Stimulated activated naive B cell treated with anti-CD40 and anti-IgM and Interleukin-4, amounts not matched to agents 10 μg/mL and 1 μg/mL and 100 μg/mL, for 72 hours (primary cell): ENCODE data around the gene CFTR.
"Not testable (repeated sequence)": the region's sequence is repeated elsewhere in the genome, so short reads cannot be mapped to it uniquely, and the experiment has no call there.

Source experiments
- ATAC-seq, 2 donors: fragments of 150-1000 bp; cut with Tn5 transposase; replicated peaks; 2 replicates each; pipeline ENCODE4 v1.10.0; 2021; ENCODE audit warnings: moderate library complexity in 1 of 2
- DNase-seq: peaks from one replicate; pipeline ENCODE4 v3.0.0; 2021
- H3K27ac Mint-ChIP-seq: one replicate; pipeline ENCODE4 v1.8.0; 2022; ENCODE audit warnings: mild to moderate bottlenecking, mixed read lengths
- H3K27me3 Mint-ChIP-seq, 2 donors: one replicate each; pipeline ENCODE4 v1.8.0; 2022; ENCODE audit warnings: mixed read lengths in 2 of 2
- H3K36me3 Mint-ChIP-seq, 2 donors: one replicate each; pipeline ENCODE4 v1.8.0; 2022; ENCODE audit warnings: mixed read lengths in 2 of 2, mild to moderate bottlenecking in 1 of 2
- H3K4me1 Mint-ChIP-seq, 2 donors: one replicate each; pipeline ENCODE4 v1.8.0; 2022; ENCODE audit warnings: mixed read lengths in 2 of 2, mild to moderate bottlenecking in 1 of 2
- H3K4me3 Mint-ChIP-seq, 2 donors: one replicate each; pipeline ENCODE4 v1.8.0; 2022; ENCODE audit warnings: mild to moderate bottlenecking in 2 of 2, mixed read lengths in 2 of 2, moderate library complexity in 1 of 2
- H3K9me3 Mint-ChIP-seq, 2 donors: one replicate each; pipeline ENCODE4 v1.8.0; 2022; ENCODE audit warnings: mixed read lengths in 2 of 2, mild to moderate bottlenecking in 1 of 2

Gene CFTR

DNA sequence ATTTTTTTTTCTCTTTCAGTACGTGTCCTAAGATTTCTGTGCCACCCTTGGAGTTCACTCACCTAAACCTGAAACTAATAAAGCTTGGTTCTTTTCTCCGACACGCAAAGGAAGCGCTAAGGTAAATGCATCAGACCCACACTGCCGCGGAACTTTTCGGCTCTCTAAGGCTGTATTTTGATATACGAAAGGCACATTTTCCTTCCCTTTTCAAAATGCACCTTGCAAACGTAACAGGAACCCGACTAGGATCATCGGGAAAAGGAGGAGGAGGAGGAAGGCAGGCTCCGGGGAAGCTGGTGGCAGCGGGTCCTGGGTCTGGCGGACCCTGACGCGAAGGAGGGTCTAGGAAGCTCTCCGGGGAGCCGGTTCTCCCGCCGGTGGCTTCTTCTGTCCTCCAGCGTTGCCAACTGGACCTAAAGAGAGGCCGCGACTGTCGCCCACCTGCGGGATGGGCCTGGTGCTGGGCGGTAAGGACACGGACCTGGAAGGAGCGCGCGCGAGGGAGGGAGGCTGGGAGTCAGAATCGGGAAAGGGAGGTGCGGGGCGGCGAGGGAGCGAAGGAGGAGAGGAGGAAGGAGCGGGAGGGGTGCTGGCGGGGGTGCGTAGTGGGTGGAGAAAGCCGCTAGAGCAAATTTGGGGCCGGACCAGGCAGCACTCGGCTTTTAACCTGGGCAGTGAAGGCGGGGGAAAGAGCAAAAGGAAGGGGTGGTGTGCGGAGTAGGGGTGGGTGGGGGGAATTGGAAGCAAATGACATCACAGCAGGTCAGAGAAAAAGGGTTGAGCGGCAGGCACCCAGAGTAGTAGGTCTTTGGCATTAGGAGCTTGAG, at the start of gene CFTR:
CFTR (plus strand) TSS at position 801 of the 830 bp plus-strand sequence. CDS start 70 bp downstream, outside the sequence.
- Mint-ChIP-seq H3K4me1 (no peaks in the 10 kb centered on the region), H3K9me3 (no peaks in the 10 kb centered on the region), H3K4me3 (peak within 1 kb of the TSS in 1 of 2 donors; percentile 14), H3K27ac (no peak within 1 kb of the TSS), H3K36me3 (no peaks in the 10 kb centered on the region), H3K27me3 (peaks cover 23 to 24% of the 10 kb centered on the region in 2 donors)
- DNase-seq (no peak), ATAC-seq (no peak)

DNA sequence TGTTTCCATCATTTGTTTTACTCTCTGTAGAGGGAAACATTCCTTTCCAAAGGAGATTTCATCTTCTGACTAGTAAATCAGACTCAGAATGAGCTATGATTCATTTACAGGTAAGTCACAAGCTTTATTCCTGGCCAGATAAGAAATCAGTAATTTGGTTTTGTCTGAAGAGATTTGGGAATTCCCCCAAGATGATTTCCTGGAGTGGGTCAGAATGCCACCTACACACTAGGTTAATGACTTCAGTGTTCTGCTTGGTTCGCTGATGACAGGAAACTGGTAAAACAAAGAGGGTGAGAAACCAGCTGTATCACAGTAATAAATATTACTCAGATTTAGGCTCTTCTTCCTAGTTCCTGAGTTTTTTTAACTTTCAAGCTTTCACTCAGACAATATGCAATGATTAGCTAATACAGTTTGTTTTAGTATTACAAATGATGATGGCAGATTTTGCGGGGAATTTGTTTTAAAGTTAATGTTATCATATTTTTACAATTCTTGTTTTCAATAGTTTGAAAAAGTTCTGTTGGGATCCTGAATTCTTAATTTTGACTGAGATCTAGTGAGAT, 44.3 kb upstream of the CFTR start:
- no peak for DNase-seq
- ATAC-seq: peak; percentile 82 to 95

DNA sequence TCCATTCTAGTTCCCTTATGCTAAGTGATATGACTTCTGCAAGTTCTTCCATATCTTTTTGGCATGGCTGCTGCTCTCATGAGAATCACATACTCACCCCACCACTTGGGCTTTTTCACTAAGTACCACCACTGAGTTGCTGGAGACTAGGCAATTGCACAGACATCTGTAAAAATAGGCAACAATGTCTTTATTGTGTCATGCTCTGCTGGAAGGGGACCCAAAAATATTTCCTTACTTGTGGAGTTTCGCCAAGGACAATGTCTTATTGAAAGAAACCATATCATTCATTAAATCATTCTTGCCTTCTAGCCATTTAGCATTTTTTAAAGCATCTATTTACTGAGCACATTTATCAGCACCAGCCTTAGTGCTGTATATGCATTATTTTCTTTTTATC, 35.2 kb upstream of the CFTR start:
- Mint-ChIP-seq H3K27me3 (no peaks in the 10 kb centered on the region), H3K4me3 (no peak overlapping the region), H3K9me3 (peaks cover 4 to 7% of the 10 kb centered on the region in 2 donors), H3K4me1 (no peaks in the 10 kb centered on the region), H3K27ac (no peak overlapping the region), H3K36me3 (no peaks in the 10 kb centered on the region)
- DNase-seq (no peak), ATAC-seq (no peak)

More for the DNA sequence above, 44.3 kb upstream of the CFTR start:
- Mint-ChIP-seq H3K4me3 (no peak overlapping the region), H3K4me1 (no peaks in the 10 kb centered on the region), H3K9me3 (no peaks in the 10 kb centered on the region), H3K36me3 (no peaks in the 10 kb centered on the region), H3K27me3 (no peaks in the 10 kb centered on the region), H3K27ac (no peak overlapping the region)

DNA sequence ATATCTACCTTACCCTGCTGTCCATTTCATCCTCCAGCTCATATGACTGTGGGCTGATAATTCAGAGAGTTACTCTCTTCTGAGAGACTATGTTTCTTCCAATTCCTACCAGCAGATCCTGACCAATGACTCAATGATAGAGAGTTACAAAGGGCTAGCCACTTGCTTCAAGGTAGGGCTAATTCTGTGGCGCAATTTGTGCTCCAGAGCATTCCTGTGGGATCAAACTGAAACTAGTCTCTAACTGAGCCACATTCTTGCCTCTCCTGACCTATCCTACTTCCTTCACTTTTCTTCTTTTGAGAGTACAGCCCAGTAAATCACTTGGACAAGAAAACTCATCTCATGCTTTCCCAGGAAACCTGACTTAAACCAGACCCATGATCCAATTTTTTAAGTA, 34.6 kb upstream of the CFTR start:
- H3K9me3 Mint-ChIP-seq: peaks cover 10 to 11% of the 10 kb centered on the region in 2 donors
- no peak for DNase-seq
- no peaks in the 10 kb centered on the region for H3K36me3 Mint-ChIP-seq
- no peak overlapping the region for H3K4me3 Mint-ChIP-seq
- no peaks in the 10 kb centered on the region for H3K4me1 Mint-ChIP-seq
- no peaks in the 10 kb centered on the region for H3K27me3 Mint-ChIP-seq
- ATAC-seq: no peak
- no peak overlapping the region for H3K27ac Mint-ChIP-seq

DNA sequence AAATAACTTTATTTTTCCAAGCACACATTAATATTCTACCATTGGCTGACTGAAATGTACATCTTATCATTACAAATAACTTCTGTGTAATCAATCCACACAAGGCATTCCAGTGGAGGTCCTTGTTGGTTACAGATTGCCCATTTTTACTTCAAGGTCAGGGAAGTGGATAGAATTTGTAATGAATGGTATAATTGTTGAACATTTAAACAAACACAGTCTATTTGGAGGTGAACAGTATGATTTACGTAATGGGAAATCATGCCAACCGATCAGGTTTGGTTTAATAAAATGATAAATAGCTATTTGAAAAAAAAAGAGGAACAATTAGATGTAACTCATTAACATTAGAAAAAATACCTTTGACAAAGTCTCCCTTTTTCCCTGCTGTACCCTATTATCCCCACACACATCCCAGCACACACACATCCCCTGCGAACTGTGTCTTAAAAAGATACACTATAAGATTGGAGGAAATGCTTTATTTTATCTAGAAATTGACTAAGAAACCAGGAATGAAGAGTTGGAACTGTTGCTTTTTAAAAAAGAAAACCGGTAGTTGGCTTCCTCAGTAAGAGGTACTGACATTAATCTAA, 33.5 kb upstream of the CFTR start:
- no peak for DNase-seq
- no peak for ATAC-seq
- Mint-ChIP-seq H3K4me1 (no peaks in the 10 kb centered on the region), H3K27ac (no peak overlapping the region), H3K36me3 (no peaks in the 10 kb centered on the region), H3K27me3 (no peaks in the 10 kb centered on the region), H3K9me3 (peaks cover 6 to 11% of the 10 kb centered on the region in 2 donors), H3K4me3 (no peak overlapping the region)

DNA sequence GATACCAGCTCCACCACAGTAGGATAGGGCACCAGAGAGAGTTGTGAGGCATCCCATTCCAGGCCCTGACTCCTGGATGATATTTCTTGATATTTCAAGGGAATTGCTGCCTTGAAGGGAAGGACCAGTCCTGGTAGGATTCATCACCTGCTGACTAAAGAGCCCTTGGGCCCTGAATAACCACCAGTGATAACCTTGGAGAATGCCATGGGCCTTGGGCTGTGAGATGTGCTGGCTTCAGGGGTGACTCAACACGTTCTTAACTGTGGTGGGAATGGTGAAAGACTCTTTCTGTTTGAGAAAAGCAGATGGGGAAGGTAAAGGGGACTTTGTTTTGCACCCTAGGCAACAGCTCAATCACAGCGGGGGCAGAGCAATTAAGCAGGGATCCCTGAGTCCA, 31.2 kb upstream of the CFTR start:
- Mint-ChIP-seq H3K4me1 (no peaks in the 10 kb centered on the region), H3K27me3 (no peaks in the 10 kb centered on the region), H3K27ac (no peak overlapping the region), H3K36me3 (no peaks in the 10 kb centered on the region), H3K9me3 (peaks cover 6 to 13% of the 10 kb centered on the region in 2 donors), H3K4me3 (no peak overlapping the region)
- DNase-seq (no peak), ATAC-seq (no peak)

DNA sequence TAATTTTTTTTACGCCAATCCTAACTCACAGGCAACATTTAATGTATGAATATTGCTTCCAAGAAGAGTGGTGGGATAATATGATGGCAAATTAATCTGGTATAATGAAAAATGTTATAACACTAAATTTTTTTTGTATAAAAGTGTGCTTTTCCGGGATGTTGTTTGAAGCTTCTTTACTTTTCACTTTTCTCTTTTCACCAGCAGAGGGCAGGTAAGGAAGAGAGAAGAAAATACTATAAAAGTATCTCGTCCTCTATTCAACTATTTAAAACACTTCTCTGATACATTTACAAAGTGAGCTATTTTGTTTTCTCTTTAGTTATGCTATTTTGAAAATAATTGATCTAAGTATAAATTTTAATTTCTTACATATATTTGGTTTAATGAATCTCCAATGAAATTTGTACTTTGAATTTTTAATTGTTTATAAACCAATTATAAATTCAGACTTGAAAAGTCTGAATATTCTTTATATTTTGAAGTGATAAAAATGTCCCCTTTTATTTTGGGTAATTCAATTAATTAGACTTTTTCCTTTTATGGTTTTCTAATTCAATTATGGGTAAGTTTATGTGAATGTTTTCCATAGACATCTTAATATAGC, 20.7 kb upstream of the CFTR start:
- Mint-ChIP-seq H3K27me3 (no peaks in the 10 kb centered on the region), H3K4me1 (no peaks in the 10 kb centered on the region), H3K36me3 (no peaks in the 10 kb centered on the region), H3K9me3 (peaks cover 0 to 6% of the 10 kb centered on the region in 2 donors), H3K4me3 (no peak overlapping the region), H3K27ac (no peak overlapping the region)
- no peak for DNase-seq
- no peak for ATAC-seq

DNA sequence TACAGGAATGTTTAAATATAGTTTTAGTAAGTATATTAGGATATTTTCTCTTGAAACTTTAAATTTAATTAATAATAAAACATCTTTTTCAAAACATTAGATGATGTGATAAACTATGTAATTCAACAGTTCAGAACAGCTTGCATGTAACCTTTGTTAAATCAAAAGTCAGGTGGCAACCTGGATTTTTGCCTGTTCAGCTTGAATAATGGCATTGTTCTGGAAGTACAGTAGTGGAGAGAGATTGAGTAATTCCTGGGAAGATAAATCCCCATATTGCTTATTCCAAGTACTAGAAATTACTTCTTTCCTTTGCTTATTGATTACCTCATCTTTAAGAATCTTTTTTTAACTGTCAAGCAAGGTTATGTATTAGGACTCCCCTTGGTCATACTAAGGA, 20.1 kb upstream of the CFTR start:
- DNase-seq (no peak), ATAC-seq (no peak)
- Mint-ChIP-seq H3K27me3 (no peaks in the 10 kb centered on the region), H3K27ac (no peak overlapping the region), H3K9me3 (peaks cover 0 to 6% of the 10 kb centered on the region in 2 donors), H3K4me1 (no peaks in the 10 kb centered on the region), H3K4me3 (no peak overlapping the region), H3K36me3 (no peaks in the 10 kb centered on the region)

DNA sequence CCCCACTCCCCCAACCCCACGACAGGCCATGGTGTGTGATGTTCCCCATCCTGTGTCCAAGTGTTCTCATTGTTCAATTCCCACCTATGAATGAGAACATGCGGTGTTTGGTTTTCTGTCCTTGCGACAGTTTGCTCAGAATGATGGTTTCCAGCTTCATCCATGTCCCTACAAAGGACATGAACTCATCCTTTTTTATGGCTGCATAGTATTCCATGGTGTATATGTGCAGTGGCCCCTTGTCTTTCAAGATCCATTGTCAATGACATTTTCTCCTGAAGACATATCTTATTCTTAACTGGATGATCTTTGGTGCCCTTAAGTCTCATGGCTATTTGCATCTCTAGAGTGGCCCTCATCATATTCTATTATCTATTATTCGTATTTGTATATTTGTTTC, 19.0 kb upstream of the CFTR start:
- ATAC-seq, H3K9me3 Mint-ChIP-seq, DNase-seq, H3K27ac Mint-ChIP-seq, H3K36me3 Mint-ChIP-seq, H3K27me3 Mint-ChIP-seq, H3K4me1 Mint-ChIP-seq, H3K4me3 Mint-ChIP-seq: not testable (repeated sequence)

DNA sequence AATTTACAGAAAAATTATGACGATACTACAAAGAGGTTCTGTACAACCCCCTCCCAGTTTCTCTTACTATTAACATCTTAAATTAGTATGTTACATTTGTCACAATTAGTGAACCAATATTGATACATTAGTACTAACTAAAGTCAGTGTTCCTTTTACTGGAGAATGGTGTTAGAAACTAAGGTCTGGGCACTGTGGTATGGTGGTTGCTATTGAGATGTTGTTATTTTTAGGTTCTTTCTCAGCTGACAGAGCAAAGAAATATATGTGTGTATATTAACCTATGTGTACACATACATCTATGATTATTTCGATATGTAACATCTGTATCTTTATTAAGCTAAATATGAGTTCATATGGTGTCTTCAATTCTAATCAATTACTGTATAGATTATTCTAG, 11.7 kb upstream of the CFTR start:
- peaks cover 0 to 4% of the 10 kb centered on the region in 2 donors for H3K9me3 Mint-ChIP-seq
- ATAC-seq (no peak), DNase-seq (no peak)
- H3K27me3 Mint-ChIP-seq: no peaks in the 10 kb centered on the region
- no peak overlapping the region for H3K27ac Mint-ChIP-seq
- H3K4me3 Mint-ChIP-seq: no peak overlapping the region
- H3K4me1 Mint-ChIP-seq: no peaks in the 10 kb centered on the region
- no peaks in the 10 kb centered on the region for H3K36me3 Mint-ChIP-seq

DNA sequence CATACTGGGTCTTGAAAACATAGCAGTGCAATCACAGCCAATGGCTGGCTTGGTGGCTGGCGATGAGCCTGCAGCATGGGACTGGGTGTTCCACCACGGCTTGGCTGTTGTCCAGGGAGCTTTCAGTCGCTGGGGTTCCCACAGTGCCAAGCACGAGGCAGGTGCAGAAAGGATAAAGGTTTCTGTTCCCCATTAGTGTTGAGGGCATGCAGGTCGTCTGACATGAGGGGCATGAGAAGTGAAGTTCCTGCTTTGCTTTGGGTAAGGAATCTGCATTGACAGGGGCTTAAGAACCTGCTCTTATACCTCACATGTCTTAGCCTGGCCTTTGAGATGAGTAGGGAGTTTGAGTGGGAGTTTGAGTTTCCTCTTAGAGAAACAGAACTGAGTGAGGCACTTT, 9.0 kb upstream of the CFTR start:
- Mint-ChIP-seq H3K4me1 (no peaks in the 10 kb centered on the region), H3K36me3 (no peaks in the 10 kb centered on the region), H3K27me3 (no peaks in the 10 kb centered on the region), H3K27ac (no peak overlapping the region), H3K4me3 (no peak overlapping the region), H3K9me3 (peaks cover 0 to 3% of the 10 kb centered on the region in 2 donors)
- DNase-seq (no peak), ATAC-seq (no peak)

DNA sequence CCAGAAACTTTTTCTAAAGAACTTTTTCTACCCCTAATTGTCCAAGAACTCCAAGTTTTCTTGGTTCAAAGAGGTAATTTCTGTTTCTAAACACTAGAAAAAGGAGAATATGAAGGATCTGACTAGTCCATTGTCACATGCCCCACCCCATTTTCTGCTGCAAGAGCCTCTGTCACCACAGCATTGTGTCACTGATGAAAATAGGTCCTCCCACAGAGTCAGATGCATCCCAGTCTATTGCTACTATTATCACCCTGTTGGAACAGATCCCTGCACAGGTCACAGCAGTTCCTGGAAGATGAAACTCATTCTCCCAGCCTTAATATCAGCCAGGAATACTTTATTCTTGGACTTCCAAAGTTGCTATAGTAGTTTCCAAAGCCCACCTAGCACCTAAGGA, 7.5 kb upstream of the CFTR start:
- no peak overlapping the region for H3K27ac Mint-ChIP-seq
- no peaks in the 10 kb centered on the region for H3K27me3 Mint-ChIP-seq
- no peak for DNase-seq
- peaks cover 0 to 3% of the 10 kb centered on the region in 2 donors for H3K9me3 Mint-ChIP-seq
- ATAC-seq: no peak
- no peaks in the 10 kb centered on the region for H3K4me1 Mint-ChIP-seq
- H3K36me3 Mint-ChIP-seq: no peaks in the 10 kb centered on the region
- no peak overlapping the region for H3K4me3 Mint-ChIP-seq

DNA sequence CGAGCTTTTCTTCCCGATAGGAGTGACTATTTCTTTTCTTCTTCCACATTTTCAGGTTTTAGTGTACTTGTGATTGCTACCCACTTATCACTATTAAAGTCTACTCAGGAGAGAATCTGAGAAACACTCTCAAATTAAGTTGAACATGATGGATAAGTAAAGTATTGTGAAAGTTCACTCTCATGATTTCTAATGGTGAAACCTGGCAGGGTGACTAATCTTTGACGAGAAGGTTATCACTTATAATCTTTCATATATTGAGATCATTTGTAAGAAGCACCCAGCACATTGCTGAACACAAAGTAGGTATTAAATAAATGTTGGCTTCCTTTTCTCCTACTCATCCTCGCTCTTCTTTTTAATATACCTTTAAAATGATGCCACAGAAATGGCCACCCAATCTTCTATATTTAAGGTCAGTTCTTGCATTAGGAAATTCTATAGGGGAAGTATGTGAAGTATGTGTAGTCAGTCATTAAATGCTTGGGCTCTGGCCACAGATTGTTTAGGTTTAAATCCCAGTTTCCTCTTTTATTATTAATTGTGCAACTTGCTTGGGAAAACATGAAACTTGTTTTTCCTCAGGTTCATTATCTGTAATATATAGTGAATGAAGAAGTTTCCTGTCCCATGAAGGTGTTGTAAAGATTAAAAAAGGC, 3.1 kb upstream of the CFTR start:
- Mint-ChIP-seq H3K9me3 (no peaks in the 10 kb centered on the region), H3K27ac (no peak overlapping the region), H3K27me3 (peaks cover 20 to 24% of the 10 kb centered on the region in 2 donors), H3K4me1 (no peaks in the 10 kb centered on the region), H3K4me3 (no peak overlapping the region), H3K36me3 (no peaks in the 10 kb centered on the region)
- ATAC-seq (no peak), DNase-seq (no peak)

DNA sequence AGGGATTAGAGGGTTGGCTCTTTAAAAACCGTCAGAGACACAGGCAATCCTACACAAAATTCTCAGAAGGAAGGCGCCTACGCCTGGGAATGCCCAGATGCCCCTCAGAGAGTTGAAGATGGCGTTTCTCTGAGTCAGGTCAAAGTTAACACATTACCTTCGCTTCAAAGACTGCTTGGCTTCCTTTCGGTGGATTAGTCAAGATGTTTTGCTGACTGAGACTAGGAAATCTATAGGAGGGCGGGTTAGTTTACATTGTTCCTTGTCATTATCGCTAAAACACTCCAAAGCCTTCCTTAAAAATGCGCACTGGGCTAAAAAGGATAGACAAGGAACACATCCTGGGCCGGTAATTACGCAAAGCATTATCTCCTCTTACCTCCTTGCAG, 995 bp upstream of the CFTR start:
- Mint-ChIP-seq H3K27ac (no peak overlapping the region), H3K36me3 (no peaks in the 10 kb centered on the region), H3K4me3 (no peak overlapping the region), H3K4me1 (no peaks in the 10 kb centered on the region), H3K9me3 (no peaks in the 10 kb centered on the region), H3K27me3 (peaks cover 23 to 24% of the 10 kb centered on the region in 2 donors)
- DNase-seq: no peak
- ATAC-seq: no peak
